ENCODE results near the gene KDR.

- TF ChIP-seq, protein P1, sequence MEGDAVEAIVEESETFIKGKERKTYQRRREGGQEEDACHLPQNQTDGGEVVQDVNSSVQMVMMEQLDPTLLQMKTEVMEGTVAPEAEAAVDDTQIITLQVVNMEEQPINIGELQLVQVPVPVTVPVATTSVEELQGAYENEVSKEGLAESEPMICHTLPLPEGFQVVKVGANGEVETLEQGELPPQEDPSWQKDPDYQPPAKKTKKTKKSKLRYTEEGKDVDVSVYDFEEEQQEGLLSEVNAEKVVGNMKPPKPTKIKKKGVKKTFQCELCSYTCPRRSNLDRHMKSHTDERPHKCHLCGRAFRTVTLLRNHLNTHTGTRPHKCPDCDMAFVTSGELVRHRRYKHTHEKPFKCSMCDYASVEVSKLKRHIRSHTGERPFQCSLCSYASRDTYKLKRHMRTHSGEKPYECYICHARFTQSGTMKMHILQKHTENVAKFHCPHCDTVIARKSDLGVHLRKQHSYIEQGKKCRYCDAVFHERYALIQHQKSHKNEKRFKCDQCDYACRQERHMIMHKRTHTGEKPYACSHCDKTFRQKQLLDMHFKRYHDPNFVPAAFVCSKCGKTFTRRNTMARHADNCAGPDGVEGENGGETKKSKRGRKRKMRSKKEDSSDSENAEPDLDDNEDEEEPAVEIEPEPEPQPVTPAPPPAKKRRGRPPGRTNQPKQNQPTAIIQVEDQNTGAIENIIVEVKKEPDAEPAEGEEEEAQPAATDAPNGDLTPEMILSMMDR (conservative IDR thresholded peaks at IDR 0.05 in 1 of 2, IDR thresholded peaks at IDR 0.05 in 1 of 2; ENCODE audit: extremely low read depth in 1 of 2, insufficient read depth in 1 of 2, low read depth in 1 of 2, low read length in 2 of 2), result no peak
- no peak for TF ChIP-seq EZH2 (IDR thresholded peaks at IDR 0.05; ENCODE audit: borderline replicate concordance, low read length)
Observed at GRCh38 chr4:55032179-55032578, 93.2 kb downstream of the KDR start.
